GM18951 (cell line): Measurements from ENCODE around the gene ERCC1.
"Not testable (repeated sequence)": the region's sequence is repeated elsewhere in the genome, so short reads cannot be mapped to it uniquely, and the experiment has no call there.

ENCODE experiments used
- POLR2A ChIP-seq: IDR thresholded peaks from 4 replicates; pipeline ENCODE4 v1.6.1; 2011; ENCODE audit warnings: mild to moderate bottlenecking; ENCODE audit not compliant: insufficient read length, insufficient read depth; ENCODE audit errors: extremely low read depth
- in situ Hi-C: fragments of 300-500 bp; cut with MboI; formaldehyde crosslinking; loops from one replicate; pipeline ENCODE4 v1.12.0; 2022; ENCODE audit warnings: low sequenced_read_pairs, mixed read lengths, inconsistent platforms; ENCODE audit not compliant: unreplicated experiment

Gene ERCC1

GRCh38 chr19:45408830-45409556 is 14.7 kb downstream of the ERCC1 start:
- TF ChIP-seq POLR2A: no peak
- in situ Hi-C loops: no loop called here

- no peak for TF ChIP-seq POLR2A
Observed at GRCh38 chr19:45408121-45408520, 15.6 kb downstream of the ERCC1 start.

GRCh38 chr19:45407585-45407984 is 16.1 kb downstream of the ERCC1 start:
- in situ Hi-C loops: not testable (repeated sequence)

More at GRCh38 chr19:45408121-45408520, 15.6 kb downstream of the ERCC1 start:
- in situ Hi-C loops: no loop called here

- in situ Hi-C loops: no loop called here
- TF ChIP-seq POLR2A: no peak
Observed at GRCh38 chr19:45407091-45407375, 16.7 kb downstream of the ERCC1 start.

GRCh38 chr19:45406226-45407090 is 17.3 kb downstream of the ERCC1 start, which contains the start of gene POLR1G:
Gene POLR1G (plus strand): TSS chr19:45406644. CDS start chr19:45406697, 53 bp downstream.
- TF ChIP-seq POLR2A: peak; percentile 77
- in situ Hi-C loops: no loop called here

- TF ChIP-seq POLR2A: peak; percentile 67
- in situ Hi-C loops: no loop called here
Observed at GRCh38 chr19:45405435-45406225, 18.1 kb downstream of the ERCC1 start.

- in situ Hi-C loops: no loop called here
- no peak for TF ChIP-seq POLR2A
Observed at GRCh38 chr19:45404557-45405434, 18.9 kb downstream of the ERCC1 start, which contains the start of gene PPP1R13L. Gene PPP1R13L (minus strand): TSS chr19:45405069. CDS start chr19:45398318, 6,751 bp downstream.

GRCh38 chr19:45403781-45404556 is 19.7 kb downstream of the ERCC1 start:
- in situ Hi-C loops: no loop called here
- TF ChIP-seq POLR2A: no peak

GRCh38 chr19:45403272-45403671 is 20.4 kb downstream of the ERCC1 start:
- in situ Hi-C loops: no loop called here
- no peak for TF ChIP-seq POLR2A

- TF ChIP-seq POLR2A: no peak
- in situ Hi-C loops: no loop called here
Observed at GRCh38 chr19:45402298-45403061, 21.2 kb downstream of the ERCC1 start.

- in situ Hi-C loops: no loop called here
- TF ChIP-seq POLR2A: no peak
Observed at GRCh38 chr19:45401815-45402214, 21.9 kb downstream of the ERCC1 start.
